SK-N-MC (cell line): ENCODE results near the gene UNK.

ENCODE experiments used
- EZH2 ChIP-seq: fragments of 200-600 bp; sonication (generic); IDR thresholded peaks from one replicate; pipeline ENCODE4 v1.6.1; 2017; ENCODE audit warnings: antibody characterized with exemption
- POLR2AphosphoS5 ChIP-seq: IDR thresholded peaks from 2 replicates; pipeline ENCODE4 v1.6.1; 2012; ENCODE audit warnings: mild to moderate bottlenecking, low read depth, low read length, borderline replicate concordance

DNA sequence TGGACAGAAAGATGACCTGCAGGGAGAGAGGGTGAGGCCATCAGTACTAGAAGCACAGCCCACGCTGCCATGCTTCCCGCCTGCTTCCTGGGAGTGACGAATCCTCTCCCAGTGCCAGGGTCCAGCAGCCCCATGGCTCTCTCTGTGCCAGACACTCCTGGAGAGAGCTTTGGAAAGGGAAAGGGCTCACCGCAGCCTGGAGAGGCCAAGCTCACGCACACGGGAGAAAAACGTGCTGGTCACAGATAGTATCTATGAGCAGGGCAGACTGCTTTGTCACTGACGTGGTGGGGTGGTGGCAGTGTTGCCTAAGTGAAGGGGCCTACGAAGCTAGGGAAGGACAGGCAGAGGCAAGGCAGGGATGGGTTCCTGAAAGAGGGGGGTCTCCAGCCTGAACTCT, 65.1 kb downstream of the UNK start:
- TF ChIP-seq EZH2 (no peak), POLR2AphosphoS5 (no peak)
